HEK293 (cell line): Measurements from ENCODE around the gene SUPT5H.

Experiments used
- BCL11B ChIP-seq: fragments of 450-650 bp; formaldehyde crosslinking; IDR thresholded peaks from 2 replicates; pipeline ENCODE4 v1.5.1; 2016; ENCODE audit warnings: low read depth, missing biosample characterization, missing genetic modification characterization
- EGR2 ChIP-seq: fragments of 450-650 bp; formaldehyde crosslinking; IDR thresholded peaks from 2 replicates; pipeline ENCODE4 v1.5.1; 2016; ENCODE audit warnings: low read depth, missing biosample characterization, missing genetic modification characterization
- FEZF1 ChIP-seq: fragments of 450-650 bp; formaldehyde crosslinking; IDR thresholded peaks from 2 replicates; pipeline ENCODE4 v1.5.1; 2016; ENCODE audit warnings: missing biosample characterization, missing genetic modification characterization
- GLIS2 ChIP-seq: fragments of 450-650 bp; formaldehyde crosslinking; IDR thresholded peaks from 2 replicates; pipeline ENCODE4 v1.5.1; 2016; ENCODE audit warnings: missing biosample characterization, missing genetic modification characterization
- KLF9 ChIP-seq: fragments of 450-650 bp; formaldehyde crosslinking; IDR thresholded peaks from 2 replicates; pipeline ENCODE4 v1.5.1; 2016; ENCODE audit warnings: missing biosample characterization, missing genetic modification characterization, low read depth
- MEIS1 ChIP-seq: sonication (generic); formaldehyde crosslinking; IDR thresholded peaks from 2 replicates; pipeline ENCODE4 v1.8.1; 2022; ENCODE audit warnings: missing genetic modification reagents, mild to moderate bottlenecking, borderline replicate concordance
- OSR2 ChIP-seq: fragments of 450-650 bp; formaldehyde crosslinking; IDR thresholded peaks from 2 replicates; pipeline ENCODE4 v1.5.1; 2016; ENCODE audit warnings: missing biosample characterization, missing genetic modification characterization
- PBX3 ChIP-seq: sonication (generic); formaldehyde crosslinking; IDR thresholded peaks from 2 replicates; pipeline ENCODE4 v1.8.1; 2022; ENCODE audit warnings: mild to moderate bottlenecking, moderate library complexity, missing genetic modification reagents
- PRDM10 ChIP-seq: fragments of 450-650 bp; formaldehyde crosslinking; IDR thresholded peaks from 2 replicates; pipeline ENCODE4 v1.5.1; 2016; ENCODE audit warnings: missing biosample characterization, missing genetic modification characterization
- SP2 ChIP-seq: fragments of 450-650 bp; formaldehyde crosslinking; IDR thresholded peaks from 2 replicates; pipeline ENCODE4 v1.5.1; 2016; ENCODE audit warnings: missing biosample characterization, missing genetic modification characterization
- YY1 ChIP-seq: fragments of 450-650 bp; formaldehyde crosslinking; IDR thresholded peaks from 2 replicates; pipeline ENCODE4 v1.5.1; 2018; ENCODE audit warnings: missing biosample characterization, missing genetic modification characterization
- ZBTB20 ChIP-seq: fragments of 450-650 bp; formaldehyde crosslinking; IDR thresholded peaks from 2 replicates; pipeline ENCODE4 v1.5.1; 2016; ENCODE audit warnings: missing biosample characterization, missing genetic modification characterization
- ZBTB26 ChIP-seq: fragments of 450-650 bp; formaldehyde crosslinking; optimal IDR thresholded peaks from 2 replicates; pipeline ENCODE3; 2016; ENCODE audit warnings: missing biosample characterization, mild to moderate bottlenecking, missing genetic modification characterization
- ZFHX2 ChIP-seq: fragments of 450-650 bp; formaldehyde crosslinking; conservative IDR thresholded peaks from 2 replicates; pipeline ENCODE4 v1.5.1; 2016; ENCODE audit warnings: missing biosample characterization, missing genetic modification characterization
- ZNF10 ChIP-seq: fragments of 450-650 bp; formaldehyde crosslinking; IDR thresholded peaks from 2 replicates; pipeline ENCODE4 v1.5.1; 2017; ENCODE audit warnings: missing biosample characterization, missing genetic modification characterization
- ZNF121 ChIP-seq: fragments of 450-650 bp; formaldehyde crosslinking; IDR thresholded peaks from 2 replicates; pipeline ENCODE4 v1.5.1; 2016; ENCODE audit warnings: missing biosample characterization, missing genetic modification characterization
- ZNF174 ChIP-seq: fragments of 450-650 bp; formaldehyde crosslinking; IDR thresholded peaks from 2 replicates; pipeline ENCODE4 v1.5.0; 2017; ENCODE audit warnings: missing biosample characterization, mild to moderate bottlenecking, missing genetic modification characterization
- ZNF23 ChIP-seq: fragments of 450-650 bp; formaldehyde crosslinking; IDR thresholded peaks from 2 replicates; pipeline ENCODE4 v1.5.1; 2016; ENCODE audit warnings: missing biosample characterization, missing genetic modification characterization, borderline replicate concordance
- ZNF248 ChIP-seq: fragments of 450-650 bp; formaldehyde crosslinking; IDR thresholded peaks from 2 replicates; pipeline ENCODE4 v1.5.1; 2017; ENCODE audit warnings: missing biosample characterization, missing genetic modification characterization
- ZNF26 ChIP-seq: fragments of 450-650 bp; formaldehyde crosslinking; IDR thresholded peaks from 2 replicates; pipeline ENCODE4 v1.5.1; 2016; ENCODE audit warnings: missing biosample characterization, missing genetic modification characterization
- ZNF341 ChIP-seq: fragments of 450-650 bp; formaldehyde crosslinking; IDR thresholded peaks from 2 replicates; pipeline ENCODE4; 2016; ENCODE audit warnings: low read depth, missing biosample characterization, missing genetic modification characterization
- ZNF362 ChIP-seq: fragments of 450-650 bp; formaldehyde crosslinking; IDR thresholded peaks from 2 replicates; pipeline ENCODE4 v1.5.1; 2016; ENCODE audit warnings: missing biosample characterization, missing genetic modification characterization
- ZNF416 ChIP-seq: fragments of 450-650 bp; formaldehyde crosslinking; IDR thresholded peaks from 2 replicates; pipeline ENCODE4 v1.5.1; 2016; ENCODE audit warnings: missing biosample characterization, missing genetic modification characterization
- ZNF433 ChIP-seq: fragments of 450-650 bp; formaldehyde crosslinking; IDR thresholded peaks from 2 replicates; pipeline ENCODE4 v1.5.1; 2016; ENCODE audit warnings: missing biosample characterization, missing genetic modification characterization, low read depth
- ZNF488 ChIP-seq: fragments of 450-650 bp; formaldehyde crosslinking; IDR thresholded peaks from 2 replicates; pipeline ENCODE4 v1.5.1; 2016; ENCODE audit warnings: missing biosample characterization, missing genetic modification characterization
- ZNF514 ChIP-seq: fragments of 450-650 bp; formaldehyde crosslinking; IDR thresholded peaks from 2 replicates; pipeline ENCODE4 v1.5.1; 2016; ENCODE audit warnings: missing biosample characterization, missing genetic modification characterization
- ZNF548 ChIP-seq: fragments of 450-650 bp; formaldehyde crosslinking; IDR thresholded peaks from 2 replicates; pipeline ENCODE4 v1.5.1; 2016; ENCODE audit warnings: missing biosample characterization, missing genetic modification characterization
- ZNF555 ChIP-seq: fragments of 450-650 bp; formaldehyde crosslinking; conservative IDR thresholded peaks from 2 replicates; pipeline ENCODE4 v1.5.1; 2017; ENCODE audit warnings: missing biosample characterization, mild to moderate bottlenecking, missing genetic modification characterization, inconsistent platforms
- ZNF629 ChIP-seq: fragments of 450-650 bp; formaldehyde crosslinking; IDR thresholded peaks from 2 replicates; pipeline ENCODE4 v1.5.1; 2017; ENCODE audit warnings: missing biosample characterization, missing genetic modification characterization
- ZNF654 ChIP-seq: fragments of 450-650 bp; formaldehyde crosslinking; IDR thresholded peaks from 2 replicates; pipeline ENCODE4 v1.5.1; 2016; ENCODE audit warnings: low read depth, missing biosample characterization, missing genetic modification characterization
- ZNF76 ChIP-seq: fragments of 450-650 bp; formaldehyde crosslinking; IDR thresholded peaks from 2 replicates; pipeline ENCODE4; 2016; ENCODE audit warnings: low read depth, missing biosample characterization, missing genetic modification characterization, borderline replicate concordance

The SUPT5H gene

GRCh38 chr19:39410017-39410830 lies 35.2 kb upstream of the SUPT5H start (continued):
- peak; percentile 39; the same call in 1 of the 2 replicates for TF ChIP-seq OSR2 (tag by site-specific recombination)
- no peak for TF ChIP-seq MEIS1 (CRISPR knock-in tag)
- TF ChIP-seq ZNF548 (tag by site-specific recombination) = 0 out of 2 replicates have a peak, but pooled peaks have one; percentile 60
- TF ChIP-seq ZNF362 (tag by site-specific recombination) = peak; percentile 35; the same call in 1 of the 2 replicates
- peak; percentile 96 for TF ChIP-seq ZFHX2
- no peak for TF ChIP-seq YY1 (tag by site-specific recombination)
- no peak for TF ChIP-seq ZNF654 (tag by site-specific recombination)
- no peak for TF ChIP-seq ZNF174 (tag by site-specific recombination)
- no peak; the same call in 1 of the 2 replicates for TF ChIP-seq ZNF10
- TF ChIP-seq ZBTB20 (tag by site-specific recombination) = peak; percentile 100
- TF ChIP-seq ZNF23 (tag by site-specific recombination) = no peak
- peak; percentile 99 for TF ChIP-seq EGR2
- TF ChIP-seq FEZF1 (tag by site-specific recombination) = peak; percentile 80
- peak; percentile 88 for TF ChIP-seq PRDM10 (tag by site-specific recombination)
- peak; percentile 71 for TF ChIP-seq ZNF629 (tag by site-specific recombination)
- TF ChIP-seq PBX3 = no peak
- TF ChIP-seq GLIS2 (tag by site-specific recombination) = peak; percentile 97
- peak; percentile 90 for TF ChIP-seq SP2
- no peak; the same call in 1 of the 2 replicates for TF ChIP-seq ZNF341 (tag by site-specific recombination)
- peak; percentile 61 for TF ChIP-seq KLF9
- TF ChIP-seq ZNF416 (tag by site-specific recombination) = 0 out of 2 replicates have a peak, but pooled peaks have one; percentile 2
- TF ChIP-seq ZNF488 (tag by site-specific recombination) = peak; percentile 71; the same call in 1 of the 2 replicates
- TF ChIP-seq ZNF433 (tag by site-specific recombination) = no peak
- peak; percentile 95 for TF ChIP-seq ZNF248 (tag by site-specific recombination)
- TF ChIP-seq ZNF555 = no peak
- TF ChIP-seq ZNF26 (tag by site-specific recombination) = no peak
- TF ChIP-seq BCL11B (tag by site-specific recombination) = peak; percentile 93
- TF ChIP-seq ZNF121 = no peak
- TF ChIP-seq ZNF76 (tag by site-specific recombination) = peak; percentile 74; the same call in 1 of the 2 replicates
- peak; percentile 84 for TF ChIP-seq ZBTB26 (tag by site-specific recombination)
- no peak for TF ChIP-seq ZNF514 (tag by site-specific recombination)
